HL-60/S4 (cell line): ENCODE measurements around the gene MMP12.

Experiments
- in situ Hi-C: fragments of 300-500 bp; cut with MboI; formaldehyde crosslinking; loops from 2 replicates; pipeline ENCODE4 v1.14.3; 2022; ENCODE audit warnings: low sequenced_read_pairs

Gene MMP12

GRCh38 chr11:102850973-102851745, 23.6 kb downstream of the MMP12 start:
- in situ Hi-C loops, result no loop called here

GRCh38 chr11:102849311-102849710, 25.5 kb downstream of the MMP12 start:
- in situ Hi-C loops, result no loop called here

- in situ Hi-C loops, result no loop called here
Measured at GRCh38 chr11:102846292-102846691, 28.5 kb downstream of the MMP12 start.

- in situ Hi-C loops, result no loop called here
Measured at GRCh38 chr11:102843489-102843888, 31.3 kb downstream of the MMP12 start, which contains the start of gene MMP3. TSS of gene MMP3 (minus strand) at chr11:102843609. CDS start at chr11:102843546, 63 bp downstream.

- in situ Hi-C loops, result no loop called here
Measured at GRCh38 chr11:102842930-102843329, 31.9 kb downstream of the MMP12 start.

- in situ Hi-C loops, result no loop called here
Measured at GRCh38 chr11:102840018-102840417, 34.8 kb downstream of the MMP12 start.

- in situ Hi-C loops, result no loop called here
Measured at GRCh38 chr11:102837646-102838045, 37.1 kb downstream of the MMP12 start.

GRCh38 chr11:102837156-102837555, 37.6 kb downstream of the MMP12 start:
- in situ Hi-C loops, result no loop called here

GRCh38 chr11:102836290-102836875, 38.4 kb downstream of the MMP12 start:
- in situ Hi-C loops, result no loop called here

- in situ Hi-C loops, result no loop called here
Measured at GRCh38 chr11:102833731-102834130, 41.1 kb downstream of the MMP12 start.

- in situ Hi-C loops, result no loop called here
Measured at GRCh38 chr11:102832612-102833011, 42.2 kb downstream of the MMP12 start.

- in situ Hi-C loops, result no loop called here
Measured at GRCh38 chr11:102831489-102832440, 43.0 kb downstream of the MMP12 start.

GRCh38 chr11:102831128-102831488, 43.7 kb downstream of the MMP12 start:
- in situ Hi-C loops, result no loop called here

GRCh38 chr11:102830001-102830727, 44.6 kb downstream of the MMP12 start:
- in situ Hi-C loops, result no loop called here

- in situ Hi-C loops, result no loop called here
Measured at GRCh38 chr11:102829316-102830000, 45.3 kb downstream of the MMP12 start.

GRCh38 chr11:102824556-102824955, 50.2 kb downstream of the MMP12 start:
- in situ Hi-C loops, result no loop called here

- in situ Hi-C loops, result no loop called here
Measured at GRCh38 chr11:102819491-102819890, 55.3 kb downstream of the MMP12 start.

GRCh38 chr11:102813484-102813883, 61.3 kb downstream of the MMP12 start:
- in situ Hi-C loops, result no loop called here
